CD4-positive, alpha-beta T cell (primary cell): Measurements from ENCODE around the gene CKAP2L. TPM values are rescaled to one million over a fixed set of nuclear protein-coding genes. Genes with fewer than 3 reads are reported as not detected.

Source experiments
- ATAC-seq: fragments of 200-7000 bp; cut with Tn5 transposase; one replicate; pipeline ENCODE4 v1.10.0; 2022; ENCODE audit warnings: mild to moderate bottlenecking; ENCODE audit not compliant: poor library complexity
- CTCF ChIA-PET: fragments of 350-600 bp; sonication (Branson Sonifier 250); formaldehyde crosslinking; loops from one replicate; lab custom pipeline; 2021; ENCODE audit warnings: antibody characterized with exemption, inconsistent platforms; lab: Charles Lee
- POLR2A ChIA-PET: fragments of 350-600 bp; sonication (Branson Sonifier 250); formaldehyde crosslinking; loops from one replicate; lab custom pipeline; 2021; ENCODE audit warnings: antibody characterized with exemption, inconsistent platforms; lab: Charles Lee
- DNase-seq, 14 experiments: peaks; one replicate each; pipeline ENCODE4 v3.0.0-alpha.2; 2013 to 2020; ENCODE audit warnings: mixed read lengths in 2 of 14
- H3K27ac ChIP-seq, 2 donors: one replicate each; pipeline versions ENCODE4 v1.5.1 to v1.7.0; 2013; ENCODE audit warnings: low read length in 2 of 2, low read depth in 1 of 2, mild to moderate bottlenecking in 1 of 2
- H3K27me3 ChIP-seq, 2 experiments: 1 replicate in 1 of 2; 2 replicates in 1 of 2; pipeline versions ENCODE4 v1.6.1 to v1.7.0; 2013; ENCODE audit warnings: low read length in 2 of 2, control low read depth in 1 of 2, mild to moderate bottlenecking in 1 of 2, moderate library complexity in 1 of 2; ENCODE audit not compliant: insufficient read depth in 2 of 2, control insufficient read depth in 1 of 2
- H3K36me3 ChIP-seq: one replicate; pipeline ENCODE4 v1.6.1; 2013; ENCODE audit warnings: low read length, control low read depth; ENCODE audit not compliant: insufficient read depth
- H3K4me1 ChIP-seq: one replicate; pipeline ENCODE4 v1.6.1; 2013; ENCODE audit warnings: low read length, control low read depth; ENCODE audit not compliant: insufficient read depth
- H3K4me3 ChIP-seq: one replicate; pipeline ENCODE4 v1.5.1; 2013; ENCODE audit warnings: mild to moderate bottlenecking, low read length, moderate library complexity
- H3K9me3 ChIP-seq, 2 experiments: 1 replicate in 1 of 2; 2 replicates in 1 of 2; pipeline versions ENCODE4 v1.6.1 to v1.7.0; 2013; ENCODE audit warnings: low read length in 2 of 2, mild to moderate bottlenecking in 2 of 2, control low read depth in 1 of 2, moderate library complexity in 1 of 2; ENCODE audit not compliant: control insufficient read depth in 1 of 2, insufficient read depth in 1 of 2
- H3K27ac Mint-ChIP-seq: one replicate; pipeline ENCODE4 v1.8.0; 2020; ENCODE audit warnings: mixed read lengths
- H3K27me3 Mint-ChIP-seq: one replicate; pipeline ENCODE4 v1.8.0; 2021; ENCODE audit warnings: mixed read lengths
- H3K36me3 Mint-ChIP-seq: one replicate; pipeline ENCODE4 v1.8.0; 2021; ENCODE audit warnings: low read depth, mixed read lengths
- H3K4me1 Mint-ChIP-seq: one replicate; pipeline ENCODE4 v1.8.0; 2021; ENCODE audit warnings: low read depth, mixed read lengths
- H3K4me3 Mint-ChIP-seq: one replicate; pipeline ENCODE4 v1.8.0; 2020; ENCODE audit warnings: mild to moderate bottlenecking, mixed read lengths
- H3K9me3 Mint-ChIP-seq: one replicate; pipeline ENCODE4 v1.8.0; 2020; ENCODE audit warnings: mixed read lengths
- intact Hi-C, 2 experiments: fragments of 100-400 bp; cut with DNase I in 1 of 2; cut with micrococcal nuclease in 1 of 2; formaldehyde crosslinking; loops; one replicate each; pipeline versions ENCODE4 v1.15.1 to v1.9.0; 2023 to 2025; cut with DNase I, micrococcal nuclease
- total RNA-seq, 174 experiments: library from RNA in 2 of 174; stranded (reverse) in 2 of 174; gene quantifications; one replicate each; pipeline ENCODE4 v1.2.3 and lab custom pipeline; 2021 to 2026
- TF ChIP-seq, protein P1 (sequence below): fragments of 200-600 bp; IDR thresholded peaks from one replicate; pipeline ENCODE4 v1.8.0; 2022; ENCODE audit warnings: antibody characterized with exemption, mild to moderate bottlenecking

CKAP2L gene
- total RNA-seq, 2 experiments from 2014 or later = 0.08 to 0.50 TPM

- no peak for ATAC-seq
- H3K4me3 Mint-ChIP-seq = no peak overlapping the region
- CTCF ChIA-PET = no interaction called here
Measured at GRCh38 chr2:112694182-112694581, 70.2 kb downstream of the CKAP2L start.

GRCh38 chr2:112693596-112693995 is 70.8 kb downstream of the CKAP2L start:
- ChIA-PET CTCF (no interaction called here), POLR2A (interaction anchor here (2.1 kb wide), 1 partner anchor 63 kb away, joined by 10 read pairs; no protein-coding TSS in a partner anchor)
- H3K4me1 Mint-ChIP-seq = peaks cover 22% of the 10 kb centered on the region
- intact Hi-C loops = no loop called here
- Histone ChIP-seq H3K4me3 (no peak overlapping the region), H3K4me1 (peaks cover 31% of the 10 kb centered on the region), H3K27me3 (peaks cover 0 to 3% of the 10 kb centered on the region in 2 experiments), H3K36me3 (no peaks in the 10 kb centered on the region), H3K9me3 (no peaks in the 10 kb centered on the region), H3K27ac (no peak overlapping the region)
- no peak overlapping the region for H3K4me3 Mint-ChIP-seq
- H3K27me3 Mint-ChIP-seq = peaks cover 2% of the 10 kb centered on the region
- H3K9me3 Mint-ChIP-seq = no peaks in the 10 kb centered on the region
- H3K36me3 Mint-ChIP-seq = no peaks in the 10 kb centered on the region
- DNase-seq (no peak), ATAC-seq (no peak)
- H3K27ac Mint-ChIP-seq = no peak overlapping the region
- TF ChIP-seq, protein P1, sequence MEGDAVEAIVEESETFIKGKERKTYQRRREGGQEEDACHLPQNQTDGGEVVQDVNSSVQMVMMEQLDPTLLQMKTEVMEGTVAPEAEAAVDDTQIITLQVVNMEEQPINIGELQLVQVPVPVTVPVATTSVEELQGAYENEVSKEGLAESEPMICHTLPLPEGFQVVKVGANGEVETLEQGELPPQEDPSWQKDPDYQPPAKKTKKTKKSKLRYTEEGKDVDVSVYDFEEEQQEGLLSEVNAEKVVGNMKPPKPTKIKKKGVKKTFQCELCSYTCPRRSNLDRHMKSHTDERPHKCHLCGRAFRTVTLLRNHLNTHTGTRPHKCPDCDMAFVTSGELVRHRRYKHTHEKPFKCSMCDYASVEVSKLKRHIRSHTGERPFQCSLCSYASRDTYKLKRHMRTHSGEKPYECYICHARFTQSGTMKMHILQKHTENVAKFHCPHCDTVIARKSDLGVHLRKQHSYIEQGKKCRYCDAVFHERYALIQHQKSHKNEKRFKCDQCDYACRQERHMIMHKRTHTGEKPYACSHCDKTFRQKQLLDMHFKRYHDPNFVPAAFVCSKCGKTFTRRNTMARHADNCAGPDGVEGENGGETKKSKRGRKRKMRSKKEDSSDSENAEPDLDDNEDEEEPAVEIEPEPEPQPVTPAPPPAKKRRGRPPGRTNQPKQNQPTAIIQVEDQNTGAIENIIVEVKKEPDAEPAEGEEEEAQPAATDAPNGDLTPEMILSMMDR = no peak

More at GRCh38 chr2:112694182-112694581, 70.2 kb downstream of the CKAP2L start:
- H3K27ac Mint-ChIP-seq = no peak overlapping the region
- H3K27me3 Mint-ChIP-seq = peaks cover 3% of the 10 kb centered on the region
- no peaks in the 10 kb centered on the region for H3K36me3 Mint-ChIP-seq
- no peaks in the 10 kb centered on the region for H3K9me3 Mint-ChIP-seq
- Histone ChIP-seq H3K4me1 (peaks cover 31% of the 10 kb centered on the region), H3K9me3 (no peaks in the 10 kb centered on the region), H3K27me3 (peaks cover 0 to 3% of the 10 kb centered on the region in 2 experiments), H3K27ac (no peak overlapping the region), H3K4me3 (no peak overlapping the region), H3K36me3 (no peaks in the 10 kb centered on the region)
- intact Hi-C loops = no loop called here
- TF ChIP-seq, protein P1 = no peak
- POLR2A ChIA-PET = no interaction called here
- H3K4me1 Mint-ChIP-seq = peaks cover 22% of the 10 kb centered on the region
- no peak for DNase-seq

DNA sequence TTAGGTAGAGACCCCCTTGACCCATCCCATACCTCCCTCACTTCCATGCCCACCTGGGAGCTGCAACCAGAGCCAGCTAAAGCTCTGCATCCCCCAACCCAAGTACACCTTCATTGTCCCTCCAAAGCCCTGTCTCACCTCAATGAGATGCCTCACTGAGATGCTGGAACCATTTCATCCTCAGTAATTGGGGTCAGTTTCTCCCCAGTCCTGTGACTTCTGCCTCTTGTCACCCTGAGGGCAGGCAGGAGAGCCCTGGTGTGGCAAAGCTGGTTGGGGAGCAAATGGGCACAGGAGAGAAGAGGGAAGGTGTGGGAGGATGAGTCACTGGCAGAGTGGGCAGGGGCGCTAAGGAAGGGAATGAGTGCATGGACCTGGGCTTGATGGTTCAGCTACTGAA is 71.5 kb downstream of the CKAP2L start:
- intact Hi-C loops = no loop called here
- ChIA-PET CTCF (interaction anchor here (4.0 kb wide), 1 partner anchor 66 kb away, joined by 41 read pairs; no protein-coding TSS in a partner anchor), POLR2A (interaction anchor here (0.8 to 3.9 kb wide), 8 partner anchors 14 to 93 kb away, joined by 3 to 26 read pairs (median 4); partner anchors contain the start of gene SLC20A1)
- H3K9me3 ChIP-seq = no peaks in the 10 kb centered on the region
- no peaks in the 10 kb centered on the region for H3K36me3 Mint-ChIP-seq
- peak overlapping the region in 1 of 2 donors; percentile 48 for H3K27ac ChIP-seq
- H3K4me1 ChIP-seq = peaks cover 31% of the 10 kb centered on the region
- peak overlapping the region; percentile 51 for H3K27ac Mint-ChIP-seq
- ATAC-seq = no peak
- no peaks in the 10 kb centered on the region for H3K9me3 Mint-ChIP-seq
- H3K4me3 Mint-ChIP-seq = peak overlapping the region; percentile 14
- peaks cover 22% of the 10 kb centered on the region for H3K4me1 Mint-ChIP-seq
- no peak overlapping the region for H3K4me3 ChIP-seq
- peak in 1 of 14 experiments; percentile 34 for DNase-seq
- H3K27me3 ChIP-seq = peaks cover 0 to 3% of the 10 kb centered on the region in 2 experiments
- TF ChIP-seq, protein P1 = no peak
- no peaks in the 10 kb centered on the region for H3K27me3 Mint-ChIP-seq
- no peaks in the 10 kb centered on the region for H3K36me3 ChIP-seq
